Thyroid gland (tissue), 4 donors: ENCODE data around the gene ACTRT2.

Source experiments
- CTCF ChIP-seq, 6 experiments: fragments of 200-600 bp in 3 of 6; fragments of 450-650 bp in 3 of 6; sonication (generic) in 3 of 6; IDR thresholded peaks; one replicate each; pipeline ENCODE4 v1.5.1; 2016 to 2019; ENCODE audit warnings: antibody characterized with exemption in 6 of 6, mild to moderate bottlenecking in 2 of 6, inconsistent platforms in 1 of 6, moderate library complexity in 1 of 6
- POLR2A ChIP-seq, 2 donors: fragments of 450-650 bp; IDR thresholded peaks; one replicate each; pipeline ENCODE4 v1.6.1; 2017; ENCODE audit warnings: antibody characterized with exemption in 2 of 2, mild to moderate bottlenecking in 2 of 2, moderate library complexity in 1 of 2

- TF ChIP-seq CTCF (IDR thresholded peaks at IDR 0.05) (no peak), POLR2A (IDR thresholded peaks at IDR 0.05) (no peak)
Observed at GRCh38 chr1:3049905-3050304, 28.6 kb downstream of the ACTRT2 start.
